HG03175 (cell line): ENCODE measurements around the gene LTO1.
"Not testable (repeated sequence)": the region's sequence is repeated elsewhere in the genome, so short reads cannot be mapped to it uniquely, and the experiment has no call there.

Source experiments
- ATAC-seq: cut with Tn5 transposase; IDR thresholded peaks from one replicate; pipeline ENCODE4 v1.9.1; 2021; ENCODE audit warnings: mild to moderate bottlenecking, moderate library complexity; ENCODE audit not compliant: unreplicated experiment

Gene LTO1

GRCh38 chr11:69702239-69702691 lies 27.1 kb upstream of the LTO1 start:
- no peak for ATAC-seq

- ATAC-seq = no peak
These were observed 25.4 kb upstream of the LTO1 start for GRCh38 chr11:69700278-69701140.

GRCh38 chr11:69699213-69699612 lies 24.1 kb upstream of the LTO1 start:
- ATAC-seq = no peak

- ATAC-seq = no peak
These were observed 23.2 kb upstream of the LTO1 start for GRCh38 chr11:69698362-69698761.

GRCh38 chr11:69697861-69698260 lies 22.7 kb upstream of the LTO1 start:
- no peak for ATAC-seq

GRCh38 chr11:69697469-69697843 lies 22.3 kb upstream of the LTO1 start:
- no peak for ATAC-seq

GRCh38 chr11:69696749-69697468 lies 21.8 kb upstream of the LTO1 start:
- no peak for ATAC-seq

GRCh38 chr11:69695995-69696394 lies 20.8 kb upstream of the LTO1 start:
- ATAC-seq = not testable (repeated sequence)

GRCh38 chr11:69695581-69695980 lies 20.4 kb upstream of the LTO1 start:
- no peak for ATAC-seq

- no peak for ATAC-seq
These were observed 19.6 kb upstream of the LTO1 start for GRCh38 chr11:69694781-69695180.

GRCh38 chr11:69692422-69692821 lies 17.3 kb upstream of the LTO1 start:
- ATAC-seq = no peak

GRCh38 chr11:69691463-69691862 lies 16.3 kb upstream of the LTO1 start:
- ATAC-seq = no peak

GRCh38 chr11:69689484-69690319 lies 14.5 kb upstream of the LTO1 start:
- ATAC-seq = no peak

- not testable (repeated sequence) for ATAC-seq
These were observed 13.0 kb upstream of the LTO1 start for GRCh38 chr11:69687969-69688771.

- no peak for ATAC-seq
These were observed 11.7 kb upstream of the LTO1 start for GRCh38 chr11:69686856-69687255.

GRCh38 chr11:69686452-69686851 lies 11.3 kb upstream of the LTO1 start:
- ATAC-seq = no peak

GRCh38 chr11:69685348-69685747 lies 10.2 kb upstream of the LTO1 start:
- ATAC-seq = no peak

GRCh38 chr11:69684651-69685050 lies 9.5 kb upstream of the LTO1 start:
- ATAC-seq = no peak

GRCh38 chr11:69683764-69684333 lies 8.7 kb upstream of the LTO1 start:
- no peak for ATAC-seq

- no peak for ATAC-seq
These were observed 7.7 kb upstream of the LTO1 start for GRCh38 chr11:69682681-69683326.
